ENCODE measurements around the gene SRSF2. TPM values are rescaled to one million over a fixed set of nuclear protein-coding genes. Genes with fewer than 3 reads are reported as not detected.
"Not testable (repeated sequence)": the region's sequence is repeated elsewhere in the genome, so short reads cannot be mapped to it uniquely, and the experiment has no call there.

Gene SRSF2
- total RNA-seq, 1 experiment from 2014 or later: 211 TPM

DNA sequence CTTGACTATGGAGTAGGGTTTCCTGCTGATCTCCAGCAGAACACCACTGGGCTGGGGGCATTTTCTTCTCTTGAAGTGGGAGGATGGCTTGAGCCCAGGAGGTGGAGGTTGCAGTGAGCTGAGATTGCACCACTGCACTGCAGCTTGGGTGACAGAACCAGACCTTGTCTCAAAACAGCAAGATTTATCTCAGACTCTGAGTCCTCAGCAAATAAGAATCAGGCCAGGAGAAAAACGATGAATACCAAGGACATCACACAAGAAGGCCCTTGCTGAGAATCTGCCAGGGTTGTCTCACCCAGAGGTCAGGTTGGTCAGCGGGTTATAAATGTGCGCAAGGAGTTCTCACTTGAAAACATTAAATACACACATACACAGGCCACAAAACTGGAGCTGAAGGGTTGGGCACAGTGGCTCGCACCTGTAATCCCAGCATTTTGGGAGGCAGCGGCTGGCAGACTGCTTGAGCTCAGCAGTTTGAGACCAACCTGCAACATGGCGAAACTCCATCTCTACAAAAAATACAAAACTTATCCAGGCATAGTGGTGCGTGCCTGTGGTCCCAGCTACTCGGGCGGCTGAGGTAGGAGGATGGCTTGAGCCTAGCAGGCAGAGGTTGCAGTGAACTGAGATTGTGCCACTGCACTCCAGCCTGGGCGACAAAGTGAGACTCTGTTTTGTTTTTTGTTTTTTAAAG lies 34.0 kb downstream of the SRSF2 start:
- no peak for DNase-seq (ENCODE audit: extremely low read depth, low read depth)

- no peak for DNase-seq (ENCODE audit: extremely low read depth, low read depth)
Observed at GRCh38 chr17:76702076-76702475, 35.1 kb downstream of the SRSF2 start.

GRCh38 chr17:76701471-76701967 lies 35.6 kb downstream of the SRSF2 start:
- no peak for DNase-seq (ENCODE audit: extremely low read depth, low read depth)

- DNase-seq (ENCODE audit: extremely low read depth, low read depth): no peak
Observed at GRCh38 chr17:76700617-76701470, 36.3 kb downstream of the SRSF2 start.

DNA sequence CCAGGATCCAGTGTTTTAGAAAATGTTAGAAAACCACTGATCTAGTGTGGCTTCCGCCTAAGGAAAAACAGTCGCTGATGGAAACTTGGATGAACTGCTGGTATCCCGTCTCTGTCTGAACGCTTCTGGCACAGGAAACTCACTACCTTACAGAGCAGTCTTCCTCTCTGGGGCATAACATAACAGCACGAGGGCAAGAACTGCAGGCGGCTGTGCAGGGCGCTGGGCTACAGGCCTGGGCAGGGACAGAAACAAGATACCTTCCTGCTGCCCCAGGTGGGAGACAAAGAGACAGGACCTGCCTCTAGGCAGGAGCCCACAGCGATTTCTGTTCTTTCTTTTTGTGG lies 36.9 kb downstream of the SRSF2 start:
- no peak for DNase-seq (ENCODE audit: extremely low read depth, low read depth)

DNA sequence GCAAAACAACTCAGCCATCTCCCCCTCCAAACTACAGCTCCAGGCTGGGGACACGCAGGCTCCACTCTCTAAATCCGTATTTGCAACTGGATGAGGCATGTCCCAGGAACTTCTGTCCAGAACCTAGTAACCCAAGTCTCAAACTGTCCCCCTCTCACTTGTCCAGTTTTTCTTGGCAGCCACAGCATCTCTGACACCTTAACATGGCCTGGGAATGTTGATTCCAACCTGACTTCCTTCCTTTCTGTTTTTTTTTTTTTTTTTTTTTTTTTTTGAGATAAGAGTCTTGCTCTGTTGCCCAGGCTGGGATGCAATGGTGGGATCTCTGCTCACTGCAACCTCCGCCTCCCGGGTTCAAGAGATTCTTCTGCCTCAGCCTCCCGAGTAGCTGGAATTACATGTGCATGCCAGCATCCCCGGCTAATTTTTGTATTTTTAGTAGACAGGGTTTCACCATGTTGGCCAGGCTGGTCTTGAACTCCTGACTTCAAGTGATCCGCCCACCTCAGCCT lies 38.6 kb downstream of the SRSF2 start:
- DNase-seq (ENCODE audit: extremely low read depth, low read depth): not testable (repeated sequence)

- DNase-seq (ENCODE audit: extremely low read depth, low read depth): no peak
Observed at GRCh38 chr17:76697702-76698465, 39.2 kb downstream of the SRSF2 start.

GRCh38 chr17:76696763-76697701 lies 40.1 kb downstream of the SRSF2 start:
- no peak for DNase-seq (ENCODE audit: extremely low read depth, low read depth)

GRCh38 chr17:76695059-76695831 lies 41.9 kb downstream of the SRSF2 start:
- DNase-seq (ENCODE audit: extremely low read depth, low read depth): no peak

DNA sequence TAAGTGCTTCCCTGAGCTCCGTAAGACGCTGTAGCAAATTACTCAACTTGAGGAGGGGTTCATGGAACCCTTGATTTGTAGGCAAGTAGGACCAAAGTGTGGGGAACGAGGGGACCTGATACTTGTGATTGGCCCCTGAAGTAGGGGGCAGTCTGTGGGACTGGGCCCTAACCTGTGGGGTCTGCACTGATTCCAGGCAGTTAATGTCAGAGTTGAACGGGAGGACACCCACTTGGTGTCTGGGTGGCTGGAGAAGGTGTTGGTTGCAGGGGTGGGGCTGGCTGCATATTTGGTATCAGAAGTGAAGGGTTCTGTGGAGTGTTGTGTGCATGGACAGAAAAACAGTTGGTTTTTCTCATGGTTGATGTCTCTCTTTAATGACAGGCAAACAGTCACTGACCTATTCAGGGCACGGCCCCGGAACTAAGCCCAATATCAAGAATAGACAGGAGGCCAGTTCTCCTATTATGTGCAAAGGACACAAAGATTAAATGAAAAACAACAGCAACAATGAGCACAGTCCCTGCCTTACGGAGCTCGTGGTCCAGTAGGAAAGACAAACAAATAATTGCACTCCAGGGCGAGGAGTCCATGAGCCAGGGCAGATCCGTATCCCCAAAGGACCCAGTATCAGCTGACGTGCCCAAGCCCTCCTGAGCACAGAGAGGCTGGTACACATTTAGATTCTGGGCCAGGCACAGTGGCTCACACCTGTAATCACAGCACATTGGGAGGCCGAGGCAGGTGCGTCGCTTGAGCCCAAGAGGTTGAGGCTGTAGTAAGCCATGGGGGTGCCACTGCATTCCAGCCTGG lies 45.5 kb downstream of the SRSF2 start:
- DNase-seq (ENCODE audit: extremely low read depth, low read depth): no peak

DNA sequence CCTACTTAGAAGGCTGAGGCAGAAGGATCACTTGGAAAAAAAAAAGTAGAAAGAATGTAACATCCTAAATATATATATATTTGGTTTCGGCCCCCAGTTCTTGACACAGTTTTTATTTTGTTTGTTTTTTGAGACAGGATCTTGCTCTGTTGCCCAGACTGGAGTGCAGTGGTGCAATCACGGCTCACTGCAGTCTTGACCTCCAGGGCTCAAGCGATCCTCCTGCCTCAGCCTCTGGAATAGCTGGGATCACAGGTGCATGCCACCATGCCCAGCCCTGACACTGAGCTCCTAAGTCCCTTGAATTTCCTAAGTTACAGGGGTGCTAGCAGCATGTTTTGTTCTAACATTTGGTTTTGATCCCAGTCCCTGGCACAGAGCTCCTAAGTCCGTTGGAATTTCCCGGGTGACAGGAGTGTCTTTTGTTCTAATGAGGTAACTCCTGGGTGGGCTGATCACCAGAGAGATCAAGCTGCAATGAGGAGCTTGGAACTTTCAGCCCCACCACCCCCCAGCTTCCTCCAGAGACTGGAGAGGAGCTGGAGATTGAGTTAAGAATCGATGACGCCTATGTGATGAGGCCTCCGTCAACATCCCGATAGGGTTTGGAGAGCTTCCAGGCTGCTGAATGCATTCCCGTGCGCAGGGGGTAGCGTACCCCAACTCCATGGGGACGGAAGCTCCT lies 46.4 kb downstream of the SRSF2 start:
- no peak for DNase-seq (ENCODE audit: extremely low read depth, low read depth)

- DNase-seq (ENCODE audit: extremely low read depth, low read depth): no peak
Observed at GRCh38 chr17:76689859-76690258, 47.3 kb downstream of the SRSF2 start.

DNA sequence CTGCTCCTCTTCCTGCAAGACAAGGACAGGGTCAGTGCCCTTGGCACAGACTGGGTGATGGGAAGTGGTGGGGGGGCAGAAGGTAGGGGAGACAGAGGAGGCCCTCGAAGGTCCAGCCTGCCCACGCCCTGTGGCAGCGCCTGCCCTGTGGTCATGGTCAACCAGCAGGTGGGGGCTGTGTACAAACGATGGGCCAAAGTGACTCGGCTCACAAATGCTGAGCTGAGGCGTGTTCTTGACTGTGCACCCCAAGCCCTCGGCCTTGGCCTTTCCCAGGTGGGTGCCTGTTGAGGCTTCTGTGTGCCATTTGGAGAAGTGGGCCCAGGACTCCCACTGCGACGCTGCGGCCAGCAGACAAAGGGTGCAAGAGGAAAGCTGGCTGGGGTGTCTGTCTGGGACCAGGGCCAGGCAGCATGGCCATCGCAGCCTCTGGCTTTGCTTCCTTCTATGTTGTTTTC lies 48.9 kb downstream of the SRSF2 start:
- no peak for DNase-seq (ENCODE audit: extremely low read depth, low read depth)

- no peak for DNase-seq (ENCODE audit: extremely low read depth, low read depth)
Observed at GRCh38 chr17:76687298-76688164, 49.6 kb downstream of the SRSF2 start.

DNA sequence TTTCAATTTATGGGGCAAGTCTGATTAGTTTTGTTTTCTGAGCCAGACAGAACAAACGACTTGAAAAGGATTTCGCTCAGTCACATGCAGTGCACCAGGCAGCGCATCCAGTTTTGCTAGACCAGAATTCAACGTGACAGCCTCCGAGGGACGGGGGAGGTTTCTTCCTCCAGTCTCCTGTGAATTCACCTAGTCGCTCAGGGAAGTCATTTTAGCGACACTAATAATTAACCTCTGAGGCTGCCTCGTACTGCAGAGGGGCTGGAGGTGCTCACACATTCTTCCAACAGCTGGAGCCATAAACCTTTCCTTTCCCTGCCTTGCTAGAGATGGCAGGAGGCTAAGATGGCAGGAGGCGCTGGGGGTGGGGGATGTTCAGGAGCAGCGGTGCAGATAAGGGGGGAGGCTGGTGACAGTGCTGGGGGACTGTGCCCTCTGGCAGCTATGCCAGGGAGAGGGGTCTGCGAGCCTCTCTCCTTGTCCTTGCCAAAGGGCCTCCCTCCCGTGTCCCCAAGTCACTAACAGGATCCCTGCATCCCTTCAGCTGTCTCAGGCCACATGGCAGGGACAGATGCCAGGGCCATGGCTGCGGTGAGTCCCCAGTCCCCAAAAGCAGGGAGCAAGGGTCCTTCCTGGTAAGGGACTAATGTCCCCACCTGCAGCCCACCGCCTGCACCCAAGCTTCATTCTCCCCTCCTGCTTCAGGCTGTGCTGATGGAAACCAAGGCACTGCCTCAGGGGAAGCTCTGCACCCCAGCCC lies 50.4 kb downstream of the SRSF2 start:
- no peak for DNase-seq (ENCODE audit: extremely low read depth, low read depth)

DNA sequence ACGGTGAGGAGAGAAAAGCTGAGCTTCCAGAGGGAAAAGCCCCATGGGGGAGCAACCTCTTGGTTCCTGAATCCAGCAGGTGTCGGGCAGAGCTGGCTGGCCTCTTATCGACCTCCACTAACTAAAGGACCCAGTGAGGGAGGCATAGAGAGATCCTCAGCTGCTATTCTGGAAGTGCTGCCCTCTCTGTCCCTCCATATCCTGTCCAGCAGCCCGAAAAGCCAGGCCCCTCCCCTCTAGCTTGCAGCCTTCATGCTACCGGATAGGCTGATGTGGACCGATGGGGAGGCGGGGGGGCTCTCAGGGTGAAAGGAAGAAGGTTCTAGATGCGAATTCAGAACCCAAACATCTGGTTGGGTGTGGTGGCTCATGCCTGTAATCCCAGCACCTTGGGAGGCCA lies 51.3 kb downstream of the SRSF2 start:
- no peak for DNase-seq (ENCODE audit: extremely low read depth, low read depth)

Data from NCI-H460 (cell line).